HG03571 (cell line): Measurements from ENCODE around the gene KLHL30.

Experiments
- ATAC-seq: cut with Tn5 transposase; IDR thresholded peaks from one replicate; pipeline ENCODE4 v1.9.1; 2021; ENCODE audit not compliant: unreplicated experiment

The KLHL30 gene

DNA sequence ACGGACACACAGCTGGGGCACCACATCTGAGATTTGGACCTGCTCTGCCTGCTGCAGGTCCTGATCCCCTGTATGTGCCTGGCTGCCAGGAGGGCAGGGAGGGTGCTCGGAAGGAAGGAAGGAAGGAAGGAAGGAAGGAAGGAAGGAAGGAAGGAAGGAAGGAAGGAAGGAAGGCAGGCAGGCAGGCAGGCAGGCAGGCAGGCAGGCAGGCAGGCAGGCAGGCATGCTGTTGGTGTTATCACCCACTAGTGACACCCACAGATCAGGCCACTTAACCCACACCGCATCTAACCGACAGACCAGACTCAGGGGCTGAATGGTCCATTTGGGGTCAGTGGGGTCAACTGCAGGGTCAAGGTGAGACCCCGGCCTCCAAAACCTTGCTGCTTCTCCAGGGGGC lies 5.8 kb downstream of the KLHL30 start:
- ATAC-seq: no peak

GRCh38 chr2:238145046-238145445 lies 6.6 kb downstream of the KLHL30 start:
- ATAC-seq: no peak

- ATAC-seq: no peak
Measured at GRCh38 chr2:238145851-238146250, 7.4 kb downstream of the KLHL30 start.

GRCh38 chr2:238146884-238147544 lies 8.5 kb downstream of the KLHL30 start:
- ATAC-seq: no peak

DNA sequence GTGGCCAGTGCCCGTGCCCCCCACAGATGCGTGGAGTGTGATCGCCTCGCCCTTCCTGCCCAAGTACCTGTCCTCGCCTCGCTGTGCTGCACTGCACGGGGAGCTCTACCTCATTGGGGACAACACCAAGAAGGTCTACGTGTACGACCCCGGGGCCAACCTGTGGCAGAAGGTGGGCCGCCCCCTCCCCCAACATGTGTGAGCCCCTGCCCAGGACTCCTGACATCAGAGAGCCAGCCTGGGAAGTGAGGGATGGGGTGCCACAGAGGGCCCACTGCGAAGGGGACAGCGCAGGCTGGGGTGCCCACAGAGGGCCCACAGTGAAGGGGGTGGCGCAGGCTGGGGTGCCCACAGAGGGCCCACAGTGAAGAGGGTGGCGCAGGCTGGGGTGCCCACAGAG lies 10.5 kb downstream of the KLHL30 start:
- ATAC-seq: no peak

- ATAC-seq: no peak
Measured at GRCh38 chr2:238149841-238150572, 11.5 kb downstream of the KLHL30 start.

- no peak for ATAC-seq
Measured at GRCh38 chr2:238150686-238151085, 12.2 kb downstream of the KLHL30 start.

DNA sequence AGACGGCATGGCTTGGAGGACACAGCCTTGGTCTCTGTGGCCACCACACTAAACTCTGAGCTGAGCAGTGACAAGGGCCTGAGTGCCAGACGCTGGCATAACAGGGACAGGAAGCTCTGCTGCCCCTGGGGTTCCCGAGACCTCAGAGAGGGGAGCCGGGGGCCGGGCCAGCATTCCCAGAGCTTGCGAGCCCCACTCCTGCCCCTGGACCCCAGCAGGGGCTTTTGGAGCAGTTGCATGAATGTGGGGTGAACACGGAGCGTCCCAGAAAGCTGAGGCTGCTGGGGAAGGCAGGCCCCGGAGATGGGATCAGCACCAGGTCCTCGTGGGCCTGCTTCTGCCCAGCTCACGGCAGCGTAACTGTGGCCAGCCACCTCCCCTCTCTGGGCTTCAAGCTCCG lies 12.7 kb downstream of the KLHL30 start:
- no peak for ATAC-seq

GRCh38 chr2:238151628-238152235 lies 13.3 kb downstream of the KLHL30 start:
- no peak for ATAC-seq

- ATAC-seq: no peak
Measured at GRCh38 chr2:238152771-238153688, 14.6 kb downstream of the KLHL30 start.

- ATAC-seq: no peak
Measured at GRCh38 chr2:238154570-238154969, 16.1 kb downstream of the KLHL30 start.

GRCh38 chr2:238155051-238155760 lies 16.7 kb downstream of the KLHL30 start:
- ATAC-seq: no peak

- ATAC-seq: no peak
Measured at GRCh38 chr2:238155761-238156694, 17.6 kb downstream of the KLHL30 start.

GRCh38 chr2:238157506-238158017 lies 19.1 kb downstream of the KLHL30 start:
- ATAC-seq: no peak

- no peak for ATAC-seq
Measured at GRCh38 chr2:238158018-238158508, 19.6 kb downstream of the KLHL30 start.

DNA sequence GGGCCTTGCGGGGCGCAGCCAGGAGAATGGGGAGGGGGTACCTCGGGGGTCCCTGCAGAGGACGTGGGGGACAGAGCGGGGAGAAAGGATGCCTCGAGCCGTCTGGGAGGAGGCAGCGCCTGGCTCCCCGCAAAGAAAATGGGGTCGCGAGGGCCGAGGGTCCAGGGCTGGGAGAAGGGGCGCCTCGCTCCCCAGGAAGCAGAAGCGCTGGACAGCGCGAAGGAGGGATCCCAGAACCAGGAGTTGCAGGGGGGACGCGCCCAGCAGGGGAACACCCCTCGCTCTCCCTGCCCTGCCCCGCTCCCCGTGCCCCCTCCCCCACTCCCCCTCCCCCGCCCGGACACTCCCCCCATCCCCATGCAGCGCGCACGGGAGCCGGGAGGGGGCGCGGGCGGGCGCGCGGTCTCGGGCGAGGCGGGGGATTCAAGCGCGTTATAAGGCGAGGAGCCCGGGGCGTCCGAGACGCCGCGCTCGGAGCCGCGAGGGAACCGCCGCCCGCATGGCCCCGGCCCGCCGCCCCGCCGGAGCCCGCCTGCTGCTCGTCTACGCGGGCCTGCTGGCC lies 20.1 kb downstream of the KLHL30 start, which contains the start of gene ERFE:
ERFE (plus strand) TSS at position 462 of the 562 bp plus-strand sequence; CDS start at position 500, 38 bp downstream.
- ATAC-seq: no peak

- no peak for ATAC-seq
Measured at GRCh38 chr2:238159071-238159539, 20.6 kb downstream of the KLHL30 start.

DNA sequence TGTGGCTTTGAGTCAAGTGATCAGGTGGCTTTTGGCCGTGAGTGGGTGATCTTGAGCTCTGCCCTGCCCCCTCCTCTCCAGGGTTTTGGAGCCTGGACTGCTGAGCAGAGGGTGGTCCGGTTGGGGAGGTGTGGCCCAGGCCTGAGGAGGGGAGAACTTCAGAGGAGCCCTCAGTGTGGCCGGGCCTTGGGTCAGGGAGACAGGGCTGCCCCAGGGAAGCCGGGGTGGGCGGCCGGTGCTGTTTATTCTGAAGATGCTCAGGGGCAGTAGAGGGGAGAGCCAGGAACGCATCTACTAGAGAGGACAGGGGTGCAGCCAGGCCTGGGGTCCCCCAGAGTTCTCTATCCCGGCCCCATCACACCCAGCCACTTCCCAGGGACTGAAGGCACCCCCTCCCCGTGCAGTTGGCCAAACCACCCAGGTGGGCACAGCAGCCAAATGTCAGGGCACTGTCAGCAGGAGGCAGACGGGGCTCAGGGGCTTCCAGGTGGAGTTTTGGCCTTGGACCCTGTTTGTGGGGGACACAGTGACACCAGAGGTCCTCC lies 21.3 kb downstream of the KLHL30 start:
- ATAC-seq: no peak
